ENCODE data around the gene PTPN12.
"Not testable (repeated sequence)": the region's sequence is repeated elsewhere in the genome, so short reads cannot be mapped to it uniquely, and the experiment has no call there.

PTPN12 gene

DNA sequence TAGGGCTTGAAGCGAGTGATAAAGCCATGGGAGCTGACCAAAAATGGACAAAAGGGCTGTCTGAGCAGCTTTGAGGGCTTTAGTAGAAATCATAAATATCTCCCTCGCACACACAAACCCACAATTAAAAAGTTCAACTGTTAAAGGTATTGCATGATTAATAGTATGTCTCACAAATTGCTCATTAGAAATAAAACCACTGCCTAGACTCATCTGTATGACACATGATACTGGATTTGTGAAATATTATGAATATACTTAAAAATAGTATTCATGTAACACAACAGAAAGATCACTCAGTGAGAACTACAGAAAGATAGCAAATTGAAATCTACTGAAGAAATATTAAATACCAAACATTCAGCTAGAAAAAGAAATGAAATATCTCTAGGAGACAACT is 11.9 kb upstream of the PTPN12 start:
- Histone ChIP-seq H3K4me1 (ENCODE audit: control insufficient read depth, insufficient read depth, low read length) (no peaks in the 10 kb centered on the region), H3K9me3 (ENCODE audit: control insufficient read depth, low read length) (no peaks in the 10 kb centered on the region), H3K36me3 (ENCODE audit: control insufficient read depth, insufficient read depth, low read length) (no peaks in the 10 kb centered on the region)

GRCh38 chr7:77528368-77528767 is 8.7 kb upstream of the PTPN12 start:
- H3K4me1 ChIP-seq (ENCODE audit: control insufficient read depth, insufficient read depth, low read length) = no peaks in the 10 kb centered on the region
- H3K36me3 ChIP-seq (ENCODE audit: control insufficient read depth, insufficient read depth, low read length) = no peaks in the 10 kb centered on the region
- H3K4me3 ChIP-seq (ENCODE audit: low read length) = no peak overlapping the region
- no peak overlapping the region for H3K9ac ChIP-seq (ENCODE audit: low read length)
- H3K27me3 ChIP-seq (ENCODE audit: control insufficient read depth, insufficient read depth, low read length) = no peaks in the 10 kb centered on the region
- H3K9me3 ChIP-seq (ENCODE audit: control insufficient read depth, low read length) = no peaks in the 10 kb centered on the region

More for the DNA sequence above, 11.9 kb upstream of the PTPN12 start:
- no peak overlapping the region for H3K9ac ChIP-seq (ENCODE audit: low read length)
- no peak overlapping the region for H3K4me3 ChIP-seq (ENCODE audit: low read length)
- no peaks in the 10 kb centered on the region for H3K27me3 ChIP-seq (ENCODE audit: control insufficient read depth, insufficient read depth, low read length)

GRCh38 chr7:77529279-77529678 is 7.8 kb upstream of the PTPN12 start:
- no peaks in the 10 kb centered on the region for H3K4me1 ChIP-seq (ENCODE audit: control insufficient read depth, insufficient read depth, low read length)
- H3K4me3 ChIP-seq (ENCODE audit: low read length) = no peak overlapping the region
- no peaks in the 10 kb centered on the region for H3K36me3 ChIP-seq (ENCODE audit: control insufficient read depth, insufficient read depth, low read length)
- H3K27me3 ChIP-seq (ENCODE audit: control insufficient read depth, insufficient read depth, low read length) = no peaks in the 10 kb centered on the region
- H3K9me3 ChIP-seq (ENCODE audit: control insufficient read depth, low read length) = no peaks in the 10 kb centered on the region
- no peak overlapping the region for H3K9ac ChIP-seq (ENCODE audit: low read length)

DNA sequence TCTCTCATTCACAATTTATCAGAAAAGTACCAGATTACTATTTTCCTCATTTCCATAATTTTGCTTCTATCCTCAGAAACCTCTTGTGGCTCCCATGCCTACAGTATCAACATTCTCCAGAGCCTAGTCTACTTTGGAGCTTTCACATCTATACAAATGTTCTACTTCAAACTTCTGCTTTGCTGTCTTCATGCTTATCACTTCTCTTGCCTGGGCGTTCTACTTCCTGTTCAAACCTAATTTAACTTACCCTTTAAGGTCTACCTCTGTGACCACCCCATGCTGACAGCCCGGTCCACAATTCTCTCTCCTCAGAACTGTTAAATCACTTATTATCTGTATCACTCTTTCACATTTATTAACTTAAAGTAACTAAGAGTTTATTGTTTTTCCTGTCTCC is 6.1 kb upstream of the PTPN12 start:
- Histone ChIP-seq H3K4me3 (ENCODE audit: low read length) (no peak overlapping the region), H3K9ac (ENCODE audit: low read length) (no peak overlapping the region), H3K36me3 (ENCODE audit: control insufficient read depth, insufficient read depth, low read length) (no peaks in the 10 kb centered on the region), H3K27me3 (ENCODE audit: control insufficient read depth, insufficient read depth, low read length) (no peaks in the 10 kb centered on the region), H3K4me1 (ENCODE audit: control insufficient read depth, insufficient read depth, low read length) (no peaks in the 10 kb centered on the region), H3K9me3 (ENCODE audit: control insufficient read depth, low read length) (no peaks in the 10 kb centered on the region)

GRCh38 chr7:77532247-77532646 is 4.8 kb upstream of the PTPN12 start:
- Histone ChIP-seq H3K4me1 (ENCODE audit: control insufficient read depth, insufficient read depth, low read length) (no peaks in the 10 kb centered on the region), H3K4me3 (ENCODE audit: low read length) (no peak overlapping the region), H3K9me3 (ENCODE audit: control insufficient read depth, low read length) (no peaks in the 10 kb centered on the region), H3K36me3 (ENCODE audit: control insufficient read depth, insufficient read depth, low read length) (no peaks in the 10 kb centered on the region), H3K9ac (ENCODE audit: low read length) (no peak overlapping the region), H3K27me3 (ENCODE audit: control insufficient read depth, insufficient read depth, low read length) (no peaks in the 10 kb centered on the region)

- H3K9ac ChIP-seq (ENCODE audit: low read length); H3K27me3 ChIP-seq (ENCODE audit: control insufficient read depth, insufficient read depth, low read length); H3K9me3 ChIP-seq (ENCODE audit: control insufficient read depth, low read length); H3K4me1 ChIP-seq (ENCODE audit: control insufficient read depth, insufficient read depth, low read length); H3K4me3 ChIP-seq (ENCODE audit: low read length); H3K36me3 ChIP-seq (ENCODE audit: control insufficient read depth, insufficient read depth, low read length): not testable (repeated sequence)
Measured at GRCh38 chr7:77532732-77533131, 4.4 kb upstream of the PTPN12 start.

DNA sequence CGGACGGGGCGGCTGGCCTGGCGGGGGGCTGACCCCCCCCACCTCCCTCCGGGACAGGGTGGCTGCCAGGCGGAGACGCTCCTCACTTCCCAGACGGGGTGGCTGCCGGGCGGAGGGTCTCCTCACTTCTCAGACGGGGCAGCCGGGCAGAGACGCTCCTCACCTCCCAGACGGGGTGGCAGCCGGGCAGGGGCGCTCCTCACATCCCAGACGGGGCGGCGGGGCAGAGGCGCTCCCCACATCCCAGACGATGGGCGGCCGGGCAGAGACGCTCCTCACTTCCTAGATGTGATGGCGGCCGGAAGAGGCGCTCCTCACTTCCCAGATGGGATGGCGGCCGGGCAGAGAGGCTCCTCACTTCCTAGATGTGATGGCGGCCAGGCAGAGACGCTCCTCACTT is 3.0 kb upstream of the PTPN12 start:
- not testable (repeated sequence) for H3K9ac ChIP-seq (ENCODE audit: low read length); H3K27me3 ChIP-seq (ENCODE audit: control insufficient read depth, insufficient read depth, low read length); H3K4me3 ChIP-seq (ENCODE audit: low read length); H3K36me3 ChIP-seq (ENCODE audit: control insufficient read depth, insufficient read depth, low read length); H3K9me3 ChIP-seq (ENCODE audit: control insufficient read depth, low read length); H3K4me1 ChIP-seq (ENCODE audit: control insufficient read depth, insufficient read depth, low read length)

DNA sequence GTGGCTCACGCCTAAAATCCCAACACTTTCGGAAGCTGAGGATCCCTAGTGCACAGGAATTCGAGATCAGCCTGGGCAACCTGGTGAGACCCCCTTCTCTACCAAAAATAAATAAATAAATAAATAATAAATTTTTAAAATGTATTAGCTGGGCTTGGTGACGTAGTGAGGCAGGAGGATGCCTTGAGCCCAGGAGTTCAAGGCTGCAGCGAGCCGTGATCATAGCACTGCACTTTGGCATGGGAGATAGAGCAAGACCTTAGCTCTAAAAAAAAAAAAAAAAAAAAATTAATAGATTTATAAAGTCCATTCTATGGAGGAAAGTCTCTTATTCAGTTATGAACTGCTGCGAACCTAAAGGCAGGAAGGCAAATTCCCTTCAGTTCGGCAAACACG is 1.1 kb upstream of the PTPN12 start:
- H3K9ac ChIP-seq (ENCODE audit: low read length) = peak overlapping the region; percentile 78
- H3K4me3 ChIP-seq (ENCODE audit: low read length) = peak overlapping the region; percentile 63
- no peaks in the 10 kb centered on the region for H3K36me3 ChIP-seq (ENCODE audit: control insufficient read depth, insufficient read depth, low read length)
- peaks cover 9% of the 10 kb centered on the region for H3K4me1 ChIP-seq (ENCODE audit: control insufficient read depth, insufficient read depth, low read length)
- H3K9me3 ChIP-seq (ENCODE audit: control insufficient read depth, low read length) = no peaks in the 10 kb centered on the region
- H3K27me3 ChIP-seq (ENCODE audit: control insufficient read depth, insufficient read depth, low read length) = no peaks in the 10 kb centered on the region

DNA sequence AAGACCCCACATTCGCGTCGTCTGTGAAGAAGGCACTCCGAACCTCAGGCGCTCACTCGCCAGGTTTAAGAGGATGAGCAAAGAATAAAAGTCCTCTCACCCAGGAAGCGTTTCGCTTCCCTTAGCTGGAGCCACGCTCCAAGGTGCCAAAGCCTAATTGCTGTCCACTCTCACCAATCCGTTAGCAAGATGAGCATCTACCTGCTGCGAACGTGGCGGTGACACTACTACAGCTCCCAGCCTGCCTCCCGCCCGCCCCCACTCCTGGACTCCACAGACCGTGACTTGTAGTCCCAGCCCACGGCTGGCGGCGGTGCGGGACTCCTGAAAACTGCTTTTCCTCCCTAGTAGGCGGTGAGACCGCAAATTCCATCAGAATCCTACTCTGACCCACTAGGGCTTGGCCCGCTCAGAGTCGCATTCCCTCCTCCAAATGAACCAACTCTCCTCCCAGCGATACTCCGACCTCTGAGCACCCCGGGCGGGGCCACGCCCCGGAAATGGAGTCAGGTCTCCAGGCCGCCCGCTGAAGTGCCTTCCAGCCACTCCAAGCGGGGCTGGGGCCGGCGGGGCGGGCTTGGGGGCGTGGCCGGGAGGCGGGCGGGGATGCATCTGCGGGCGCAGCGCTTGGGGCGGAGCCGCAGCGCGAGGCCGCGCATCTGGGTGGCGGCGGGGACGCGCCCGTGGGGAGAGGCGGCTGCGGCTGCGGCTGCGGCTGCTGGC is 521 bp upstream of the PTPN12 start:
- Histone ChIP-seq H3K9ac (ENCODE audit: low read length) (peak overlapping the region; percentile 78), H3K36me3 (ENCODE audit: control insufficient read depth, insufficient read depth, low read length) (no peaks in the 10 kb centered on the region), H3K4me3 (ENCODE audit: low read length) (peak overlapping the region; percentile 63), H3K27me3 (ENCODE audit: control insufficient read depth, insufficient read depth, low read length) (no peaks in the 10 kb centered on the region), H3K9me3 (ENCODE audit: control insufficient read depth, low read length) (no peaks in the 10 kb centered on the region), H3K4me1 (ENCODE audit: control insufficient read depth, insufficient read depth, low read length) (peaks cover 9% of the 10 kb centered on the region)

- H3K36me3 ChIP-seq (ENCODE audit: control insufficient read depth, insufficient read depth, low read length) = no peaks in the 10 kb centered on the region
- peak overlapping the region; percentile 92 for H3K9ac ChIP-seq (ENCODE audit: low read length)
- no peaks in the 10 kb centered on the region for H3K27me3 ChIP-seq (ENCODE audit: control insufficient read depth, insufficient read depth, low read length)
- H3K9me3 ChIP-seq (ENCODE audit: control insufficient read depth, low read length) = no peaks in the 10 kb centered on the region
- H3K4me3 ChIP-seq (ENCODE audit: low read length) = peak overlapping the region; percentile 71
- peaks cover 11% of the 10 kb centered on the region for H3K4me1 ChIP-seq (ENCODE audit: control insufficient read depth, insufficient read depth, low read length)
Measured at GRCh38 chr7:77537778-77538280, 734 bp downstream of the PTPN12 start.

- Histone ChIP-seq H3K27me3 (ENCODE audit: control insufficient read depth, insufficient read depth, low read length) (no peaks in the 10 kb centered on the region), H3K4me3 (ENCODE audit: low read length) (peak overlapping the region; percentile 71), H3K9ac (ENCODE audit: low read length) (peak overlapping the region; percentile 92), H3K9me3 (ENCODE audit: control insufficient read depth, low read length) (no peaks in the 10 kb centered on the region), H3K36me3 (ENCODE audit: control insufficient read depth, insufficient read depth, low read length) (no peaks in the 10 kb centered on the region), H3K4me1 (ENCODE audit: control insufficient read depth, insufficient read depth, low read length) (peaks cover 14% of the 10 kb centered on the region)
Measured at GRCh38 chr7:77538281-77539212, 1.5 kb downstream of the PTPN12 start.

GRCh38 chr7:77540402-77540822 is 3.3 kb downstream of the PTPN12 start:
- no peak overlapping the region for H3K4me3 ChIP-seq (ENCODE audit: low read length)
- no peaks in the 10 kb centered on the region for H3K36me3 ChIP-seq (ENCODE audit: control insufficient read depth, insufficient read depth, low read length)
- H3K9ac ChIP-seq (ENCODE audit: low read length) = no peak overlapping the region
- H3K27me3 ChIP-seq (ENCODE audit: control insufficient read depth, insufficient read depth, low read length) = no peaks in the 10 kb centered on the region
- H3K9me3 ChIP-seq (ENCODE audit: control insufficient read depth, low read length) = no peaks in the 10 kb centered on the region
- peaks cover 14% of the 10 kb centered on the region for H3K4me1 ChIP-seq (ENCODE audit: control insufficient read depth, insufficient read depth, low read length)
